Muscle of leg (tissue), 11 donors: Measurements from ENCODE around the gene VPS13A. TPM values are rescaled to one million over a fixed set of nuclear protein-coding genes. Genes with fewer than 3 reads are reported as not detected.
"Not testable (repeated sequence)": the region's sequence is repeated elsewhere in the genome, so short reads cannot be mapped to it uniquely, and the experiment has no call there.

Experiments
- DNase-seq: peaks from one replicate; pipeline ENCODE4 v3.0.0; 2013
- H3K27ac ChIP-seq: one replicate; pipeline ENCODE4 v1.5.1; 2013; ENCODE audit warnings: mild to moderate bottlenecking, low read length, control low read depth
- H3K27me3 ChIP-seq: one replicate; pipeline ENCODE4 v1.6.1; 2013; ENCODE audit warnings: low read length; ENCODE audit not compliant: control insufficient read depth, insufficient read depth
- H3K36me3 ChIP-seq: one replicate; pipeline ENCODE4 v1.6.1; 2013; ENCODE audit warnings: low read length; ENCODE audit not compliant: control insufficient read depth, insufficient read depth
- H3K4me1 ChIP-seq: one replicate; pipeline ENCODE4 v1.6.1; 2013; ENCODE audit warnings: low read length; ENCODE audit not compliant: control insufficient read depth, insufficient read depth
- H3K4me3 ChIP-seq: one replicate; pipeline ENCODE4 v1.5.1; 2013; ENCODE audit warnings: low read length, control low read depth
- H3K9me3 ChIP-seq: replicated peaks from 2 replicates; pipeline ENCODE4 v1.6.1; 2013; ENCODE audit warnings: low read depth, low read length; ENCODE audit not compliant: control insufficient read depth
- WGBS: methylation state at CpG from one replicate; pipeline ENCODE4 v1.1.5; 2013; ENCODE audit warnings: missing lambda C conversion rate; ENCODE audit not compliant: insufficient coverage; 5-methylcytosine and 5-hydroxymethylcytosine counted together
- polyA plus RNA-seq, 8 donors: library from polyadenylated mRNA; unstranded; fragments of 120-200 nt; gene quantifications; one replicate each; pipeline versions ENCODE4 v1.2.1 to v1.2.3, GENCODE V29; 2013; ENCODE audit warnings: inconsistent platforms in 1 of 8, low replicate concordance in 1 of 8; ENCODE audit not compliant: insufficient read length in 8 of 8, insufficient read depth in 1 of 8
- total RNA-seq: library from RNA; stranded (reverse); fragments of 120-200 nt; gene quantifications from one replicate; pipeline ENCODE4 v1.2.4, GENCODE V29; 2013

The VPS13A gene
- total and polyA plus RNA-seq, 9 donors = 8.7 to 18.4 (median 13.7) TPM

- H3K36me3 ChIP-seq = no peaks in the 10 kb centered on the region
- H3K4me3 ChIP-seq = no peak overlapping the region
- DNase-seq = peak; percentile 86
- no peaks in the 10 kb centered on the region for H3K27me3 ChIP-seq
- no peak overlapping the region for H3K27ac ChIP-seq
- H3K4me1 ChIP-seq = peaks cover 6% of the 10 kb centered on the region
- WGBS = 48% methylated on average over 19 of the region's 21 CpGs
- H3K9me3 ChIP-seq = no peaks in the 10 kb centered on the region
Measured at GRCh38 chr9:77433675-77434445, 256.5 kb downstream of the VPS13A start.

GRCh38 chr9:77435277-77435676 lies 257.9 kb downstream of the VPS13A start:
- Histone ChIP-seq H3K27ac (no peak overlapping the region), H3K9me3 (no peaks in the 10 kb centered on the region), H3K4me3 (no peak overlapping the region), H3K27me3 (no peaks in the 10 kb centered on the region), H3K4me1 (peaks cover 11% of the 10 kb centered on the region), H3K36me3 (no peaks in the 10 kb centered on the region)
- no CpG with 5 or more reads among the region's 4 CpGs for WGBS
- peak; percentile 53 for DNase-seq

GRCh38 chr9:77435688-77436087 lies 258.4 kb downstream of the VPS13A start:
- Histone ChIP-seq H3K27me3 (no peaks in the 10 kb centered on the region), H3K27ac (no peak overlapping the region), H3K36me3 (no peaks in the 10 kb centered on the region), H3K4me3 (no peak overlapping the region), H3K9me3 (no peaks in the 10 kb centered on the region), H3K4me1 (peaks cover 11% of the 10 kb centered on the region)
- peak; percentile 75 for DNase-seq
- no CpG with 5 or more reads among the region's 3 CpGs for WGBS

- Histone ChIP-seq H3K27me3 (no peaks in the 10 kb centered on the region), H3K9me3 (no peaks in the 10 kb centered on the region), H3K27ac (no peak overlapping the region), H3K4me3 (no peak overlapping the region), H3K4me1 (peaks cover 11% of the 10 kb centered on the region), H3K36me3 (no peaks in the 10 kb centered on the region)
- DNase-seq = no peak
- WGBS = 67% methylated on average over 1 of the region's 3 CpGs
Measured at GRCh38 chr9:77438653-77439052, 261.3 kb downstream of the VPS13A start.

- peak; percentile 93 for DNase-seq
- no peaks in the 10 kb centered on the region for H3K9me3 ChIP-seq
- H3K36me3 ChIP-seq = no peaks in the 10 kb centered on the region
- no peaks in the 10 kb centered on the region for H3K27me3 ChIP-seq
- H3K4me1 ChIP-seq = peaks cover 11% of the 10 kb centered on the region
- 7% methylated on average over 8 of the region's 10 CpGs for whole genome bisulfite sequencing
- no peak overlapping the region for H3K4me3 ChIP-seq
- H3K27ac ChIP-seq = peak overlapping the region; percentile 77
Measured at GRCh38 chr9:77440057-77440456, 262.7 kb downstream of the VPS13A start.

- H3K4me3 ChIP-seq, DNase-seq, H3K27ac ChIP-seq, H3K27me3 ChIP-seq, H3K9me3 ChIP-seq, H3K36me3 ChIP-seq, H3K4me1 ChIP-seq: not testable (repeated sequence)
- WGBS = 71% methylated on average over 1 of the region's 7 CpGs
Measured at GRCh38 chr9:77441124-77441523, 263.8 kb downstream of the VPS13A start.

- WGBS = no CpG with 5 or more reads among the region's 1 CpG
- H3K9me3 ChIP-seq = no peaks in the 10 kb centered on the region
- no peaks in the 10 kb centered on the region for H3K27me3 ChIP-seq
- H3K4me3 ChIP-seq = no peak overlapping the region
- no peak for DNase-seq
- H3K4me1 ChIP-seq = peaks cover 6% of the 10 kb centered on the region
- no peaks in the 10 kb centered on the region for H3K36me3 ChIP-seq
- H3K27ac ChIP-seq = no peak overlapping the region
Measured at GRCh38 chr9:77442436-77442835, 265.1 kb downstream of the VPS13A start.

- H3K4me1 ChIP-seq = no peaks in the 10 kb centered on the region
- no peaks in the 10 kb centered on the region for H3K36me3 ChIP-seq
- no peak for DNase-seq
- no peak overlapping the region for H3K27ac ChIP-seq
- H3K4me3 ChIP-seq = no peak overlapping the region
- H3K9me3 ChIP-seq = no peaks in the 10 kb centered on the region
- no peaks in the 10 kb centered on the region for H3K27me3 ChIP-seq
- WGBS = no CpG with 5 or more reads among the region's 1 CpG
Measured at GRCh38 chr9:77447646-77448045, 270.3 kb downstream of the VPS13A start.

- 62% methylated on average over 7 of the region's 12 CpGs for WGBS
Measured at GRCh38 chr9:77449240-77450084, 272.1 kb downstream of the VPS13A start.

GRCh38 chr9:77450085-77450475 lies 272.7 kb downstream of the VPS13A start:
- 89% methylated on average over 4 of the region's 4 CpGs for WGBS
- H3K27me3 ChIP-seq = no peaks in the 10 kb centered on the region
- no peak for DNase-seq
- no peak overlapping the region for H3K4me3 ChIP-seq
- no peak overlapping the region for H3K27ac ChIP-seq
- no peaks in the 10 kb centered on the region for H3K4me1 ChIP-seq
- no peaks in the 10 kb centered on the region for H3K9me3 ChIP-seq
- no peaks in the 10 kb centered on the region for H3K36me3 ChIP-seq

More at GRCh38 chr9:77449240-77450084, 272.1 kb downstream of the VPS13A start:
- H3K4me1 ChIP-seq = no peaks in the 10 kb centered on the region
- no peaks in the 10 kb centered on the region for H3K36me3 ChIP-seq
- H3K27ac ChIP-seq = no peak overlapping the region
- H3K4me3 ChIP-seq = no peak overlapping the region
- H3K27me3 ChIP-seq = no peaks in the 10 kb centered on the region
- no peak for DNase-seq
- no peaks in the 10 kb centered on the region for H3K9me3 ChIP-seq
